Hepatocyte (in vitro differentiated cells): ENCODE measurements around the gene ZDHHC11B. TPM values are rescaled to one million over a fixed set of nuclear protein-coding genes. Genes with fewer than 3 reads are reported as not detected.
A peak's percentile ranks its signal among the peaks of the same experiment; 100 is the strongest.
"Not testable (repeated sequence)": the region's sequence is repeated elsewhere in the genome, so short reads cannot be mapped to it uniquely, and the experiment has no call there.

Source experiments
- DNase-seq: peaks from one replicate; pipeline ENCODE4 v3.0.0-alpha.2; 2016; ENCODE audit warnings: low spot score
- H2AFZ ChIP-seq: fragments of 200-600 bp; sonication (generic); 2 replicates; pipeline ENCODE4 v1.6.0; 2016; ENCODE audit warnings: antibody characterized with exemption, mild to moderate bottlenecking
- H3K27ac ChIP-seq: fragments of 200-600 bp; sonication (generic); 2 replicates; pipeline ENCODE4 v1.5.1; 2016; ENCODE audit warnings: mild to moderate bottlenecking
- H3K27me3 ChIP-seq: fragments of 200-600 bp; sonication (generic); 2 replicates; pipeline ENCODE4 v1.6.1; 2016
- H3K36me3 ChIP-seq: fragments of 200-600 bp; sonication (generic); replicated peaks from 2 replicates; pipeline ENCODE4 v1.5.1; 2016; ENCODE audit warnings: low read depth; ENCODE audit not compliant: insufficient read depth
- H3K4me1 ChIP-seq: fragments of 200-600 bp; sonication (generic); 2 replicates; pipeline ENCODE4 v1.5.1; 2016; ENCODE audit warnings: mild to moderate bottlenecking, moderate library complexity; ENCODE audit not compliant: insufficient read depth
- H3K4me2 ChIP-seq: fragments of 200-600 bp; sonication (generic); 2 replicates; pipeline ENCODE4 v1.6.0; 2016
- H3K4me3 ChIP-seq: fragments of 200-600 bp; sonication (generic); 2 replicates; pipeline ENCODE4 v1.5.1; 2016; ENCODE audit warnings: mild to moderate bottlenecking
- H3K79me2 ChIP-seq: fragments of 200-600 bp; sonication (generic); 2 replicates; pipeline ENCODE4 v1.6.0; 2017; ENCODE audit warnings: mild to moderate bottlenecking
- H3K9me2 ChIP-seq: fragments of 200-600 bp; sonication (generic); replicated peaks from 2 replicates; pipeline ENCODE4 v1.6.0; 2017; ENCODE audit warnings: mild to moderate bottlenecking; ENCODE audit not compliant: insufficient read depth
- H3K9me3 ChIP-seq: fragments of 200-600 bp; sonication (generic); 2 replicates; pipeline ENCODE4 v1.5.1; 2016; ENCODE audit warnings: low read depth, mild to moderate bottlenecking
- H4K20me1 ChIP-seq: fragments of 200-600 bp; sonication (generic); 2 replicates; pipeline ENCODE4 v1.6.0; 2016; ENCODE audit warnings: mild to moderate bottlenecking; ENCODE audit not compliant: insufficient read depth, poor library complexity, severe bottlenecking
- EZH2 ChIP-seq: fragments of 200-600 bp; sonication (generic); IDR thresholded peaks from 2 replicates; pipeline ENCODE4 v1.6.1; 2016; ENCODE audit warnings: antibody characterized with exemption, mild to moderate bottlenecking, borderline replicate concordance
- EZH2phosphoT487 ChIP-seq: fragments of 200-600 bp; sonication (generic); IDR thresholded peaks from one replicate; pipeline ENCODE4 v1.6.1; 2018; ENCODE audit warnings: antibody characterized with exemption, mild to moderate bottlenecking, low read depth, moderate library complexity; ENCODE audit not compliant: unreplicated experiment, severe bottlenecking
- WGBS: methylation state at CpG from one replicate; pipeline ENCODE4 v1.1.6; 2016; ENCODE audit warnings: low lambda C conversion rate; ENCODE audit errors: missing lambda C conversion rate; 5-methylcytosine and 5-hydroxymethylcytosine counted together
- polyA plus RNA-seq: library from polyadenylated mRNA; unstranded; fragments of >200 nt; fragmentation: Nextera tagmentation; extraction: Ambion mirVana; gene quantifications from 2 replicates; pipeline ENCODE4 v1.2.1, GENCODE V29; 2016
- total RNA-seq: library from RNA; depleted of rRNA; stranded (reverse); fragments of >200 nt; gene quantifications from 2 replicates; pipeline ENCODE4 v1.2.3, GENCODE V29; 2014
- TF ChIP-seq, protein P1 (sequence below): fragments of 200-600 bp; sonication (generic); IDR thresholded peaks from 2 replicates; pipeline ENCODE4 v1.5.1; 2016; ENCODE audit warnings: antibody characterized with exemption, mild to moderate bottlenecking; ENCODE audit not compliant: poor library complexity

Gene ZDHHC11B
- total and polyA plus RNA-seq, 2 experiments from 2014 or later: 0.83 to 1.3 TPM

DNA sequence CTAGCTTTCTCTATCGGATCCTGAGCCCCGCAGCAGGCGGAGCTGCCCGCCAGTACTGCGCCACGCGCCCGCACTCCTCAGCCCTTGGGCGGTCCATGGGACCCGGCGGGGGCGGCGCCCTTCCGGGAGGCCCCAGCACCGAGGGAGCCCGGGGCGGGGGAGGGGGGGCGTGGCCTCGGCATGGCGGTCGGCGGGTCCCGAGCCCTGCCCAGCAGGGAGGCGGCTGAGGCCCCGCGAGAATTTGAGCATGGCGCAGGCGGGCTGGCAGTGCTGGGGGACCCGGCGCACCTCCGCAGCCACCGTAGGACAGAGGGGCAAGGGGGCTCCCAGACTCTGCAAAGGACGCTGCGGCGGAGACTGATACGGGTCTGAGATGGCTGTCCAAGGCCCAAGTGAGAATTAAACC, 6.8 kb downstream of the ZDHHC11B start:
- no peak overlapping the region for H3K4me3 ChIP-seq
- H4K20me1 ChIP-seq: no peaks in the 10 kb centered on the region
- 98% methylated on average over 21 of the region's 36 CpGs for WGBS
- H3K36me3 ChIP-seq: no peaks in the 10 kb centered on the region
- H2AFZ ChIP-seq: no peak overlapping the region
- H3K27ac ChIP-seq: no peak overlapping the region
- no peak overlapping the region for H3K4me2 ChIP-seq
- H3K9me2 ChIP-seq: no peaks in the 10 kb centered on the region
- TF ChIP-seq EZH2phosphoT487 (no peak), EZH2 (no peak)
- TF ChIP-seq, protein P1, sequence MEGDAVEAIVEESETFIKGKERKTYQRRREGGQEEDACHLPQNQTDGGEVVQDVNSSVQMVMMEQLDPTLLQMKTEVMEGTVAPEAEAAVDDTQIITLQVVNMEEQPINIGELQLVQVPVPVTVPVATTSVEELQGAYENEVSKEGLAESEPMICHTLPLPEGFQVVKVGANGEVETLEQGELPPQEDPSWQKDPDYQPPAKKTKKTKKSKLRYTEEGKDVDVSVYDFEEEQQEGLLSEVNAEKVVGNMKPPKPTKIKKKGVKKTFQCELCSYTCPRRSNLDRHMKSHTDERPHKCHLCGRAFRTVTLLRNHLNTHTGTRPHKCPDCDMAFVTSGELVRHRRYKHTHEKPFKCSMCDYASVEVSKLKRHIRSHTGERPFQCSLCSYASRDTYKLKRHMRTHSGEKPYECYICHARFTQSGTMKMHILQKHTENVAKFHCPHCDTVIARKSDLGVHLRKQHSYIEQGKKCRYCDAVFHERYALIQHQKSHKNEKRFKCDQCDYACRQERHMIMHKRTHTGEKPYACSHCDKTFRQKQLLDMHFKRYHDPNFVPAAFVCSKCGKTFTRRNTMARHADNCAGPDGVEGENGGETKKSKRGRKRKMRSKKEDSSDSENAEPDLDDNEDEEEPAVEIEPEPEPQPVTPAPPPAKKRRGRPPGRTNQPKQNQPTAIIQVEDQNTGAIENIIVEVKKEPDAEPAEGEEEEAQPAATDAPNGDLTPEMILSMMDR: no peak
- DNase-seq: peak; percentile 11
- no peaks in the 10 kb centered on the region for H3K9me3 ChIP-seq
- no peaks in the 10 kb centered on the region for H3K79me2 ChIP-seq
- H3K27me3 ChIP-seq: no peaks in the 10 kb centered on the region
- H3K4me1 ChIP-seq: no peaks in the 10 kb centered on the region

DNA sequence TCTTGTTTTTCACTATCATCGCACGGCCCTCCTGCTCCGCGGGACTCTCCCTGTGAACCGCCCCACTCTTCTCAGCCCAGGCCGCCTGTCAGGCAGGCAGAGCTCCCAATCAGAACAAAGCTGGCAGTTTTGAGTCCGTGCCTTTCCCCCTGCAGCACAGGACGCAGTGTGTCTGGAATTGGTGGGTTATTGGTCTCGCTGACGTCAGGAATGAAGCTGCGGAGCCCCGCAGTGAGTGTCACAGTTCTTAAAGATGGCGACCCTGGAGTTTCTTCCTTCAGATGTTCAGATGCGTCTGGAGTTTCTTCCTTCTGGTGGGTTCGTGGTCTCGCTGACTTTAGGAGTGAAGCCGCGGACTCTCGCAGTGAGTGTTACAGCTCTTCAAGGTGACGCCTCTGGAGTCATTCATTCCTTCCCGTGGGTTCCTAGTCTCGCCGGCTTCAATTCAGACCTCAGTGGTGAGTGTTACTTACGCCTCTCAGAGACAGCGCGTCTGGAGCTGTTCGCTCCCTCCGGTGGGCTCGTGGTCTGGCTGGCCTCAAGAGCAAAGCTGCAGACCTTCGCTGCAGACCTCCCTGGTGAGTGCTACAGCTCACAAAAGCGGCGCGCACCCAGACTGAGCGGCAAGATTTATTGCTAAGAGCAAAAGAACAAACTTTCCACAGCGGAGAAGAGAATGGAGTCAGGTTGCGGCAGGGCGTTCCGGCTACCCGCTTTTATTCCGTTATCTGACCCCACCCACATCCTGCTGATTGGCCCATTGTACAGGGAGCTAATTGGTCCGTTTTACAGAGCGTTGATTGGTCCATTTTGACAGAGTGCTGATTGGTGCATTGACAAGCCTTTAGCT, 7.4 kb downstream of the ZDHHC11B start:
- Histone ChIP-seq H2AFZ (no peak overlapping the region), H3K9me2 (no peaks in the 10 kb centered on the region), H4K20me1 (no peaks in the 10 kb centered on the region), H3K79me2 (no peaks in the 10 kb centered on the region), H3K4me2 (no peak overlapping the region), H3K36me3 (no peaks in the 10 kb centered on the region), H3K9me3 (no peaks in the 10 kb centered on the region), H3K27ac (no peak overlapping the region), H3K4me3 (no peak overlapping the region), H3K4me1 (no peaks in the 10 kb centered on the region), H3K27me3 (no peaks in the 10 kb centered on the region)
- WGBS: 90% methylated on average over 42 of the region's 42 CpGs
- TF ChIP-seq EZH2phosphoT487 (no peak), EZH2 (no peak)
- TF ChIP-seq, protein P1: no peak
- no peak for DNase-seq

GRCh38 chr5:775961-776861, 8.3 kb downstream of the ZDHHC11B start:
- no peak overlapping the region for H3K4me3 ChIP-seq
- H3K36me3 ChIP-seq: no peaks in the 10 kb centered on the region
- H4K20me1 ChIP-seq: no peaks in the 10 kb centered on the region
- H3K27me3 ChIP-seq: no peaks in the 10 kb centered on the region
- H3K27ac ChIP-seq: no peak overlapping the region
- WGBS: 89% methylated on average over 20 of the region's 20 CpGs
- TF ChIP-seq, protein P1: no peak
- TF ChIP-seq EZH2: no peak
- no peak for TF ChIP-seq EZH2phosphoT487
- H3K9me3 ChIP-seq: no peaks in the 10 kb centered on the region
- no peaks in the 10 kb centered on the region for H3K4me1 ChIP-seq
- no peaks in the 10 kb centered on the region for H3K79me2 ChIP-seq
- H2AFZ ChIP-seq: no peak overlapping the region
- no peak overlapping the region for H3K4me2 ChIP-seq
- no peaks in the 10 kb centered on the region for H3K9me2 ChIP-seq
- DNase-seq: no peak

- 87% methylated on average over 9 of the region's 9 CpGs for WGBS
- H3K79me2 ChIP-seq, H3K27me3 ChIP-seq, H4K20me1 ChIP-seq, H2AFZ ChIP-seq, H3K4me3 ChIP-seq, H3K9me2 ChIP-seq, DNase-seq, H3K27ac ChIP-seq, H3K36me3 ChIP-seq, H3K9me3 ChIP-seq, H3K4me2 ChIP-seq, H3K4me1 ChIP-seq: not testable (repeated sequence)
Observed at GRCh38 chr5:775595-775960, 9.0 kb downstream of the ZDHHC11B start.

- not testable (repeated sequence) for H3K4me2 ChIP-seq, H3K79me2 ChIP-seq, DNase-seq, H3K9me2 ChIP-seq, H3K9me3 ChIP-seq, H3K4me1 ChIP-seq, H3K36me3 ChIP-seq, H4K20me1 ChIP-seq, H2AFZ ChIP-seq, H3K4me3 ChIP-seq, H3K27me3 ChIP-seq, H3K27ac ChIP-seq
- WGBS: 90% methylated on average over 18 of the region's 18 CpGs
Observed at GRCh38 chr5:774854-775505, 9.5 kb downstream of the ZDHHC11B start.
